Measurements from ENCODE around the gene INAFM2.
A peak's percentile ranks its signal among the peaks of the same experiment; 100 is the strongest.

DNA sequence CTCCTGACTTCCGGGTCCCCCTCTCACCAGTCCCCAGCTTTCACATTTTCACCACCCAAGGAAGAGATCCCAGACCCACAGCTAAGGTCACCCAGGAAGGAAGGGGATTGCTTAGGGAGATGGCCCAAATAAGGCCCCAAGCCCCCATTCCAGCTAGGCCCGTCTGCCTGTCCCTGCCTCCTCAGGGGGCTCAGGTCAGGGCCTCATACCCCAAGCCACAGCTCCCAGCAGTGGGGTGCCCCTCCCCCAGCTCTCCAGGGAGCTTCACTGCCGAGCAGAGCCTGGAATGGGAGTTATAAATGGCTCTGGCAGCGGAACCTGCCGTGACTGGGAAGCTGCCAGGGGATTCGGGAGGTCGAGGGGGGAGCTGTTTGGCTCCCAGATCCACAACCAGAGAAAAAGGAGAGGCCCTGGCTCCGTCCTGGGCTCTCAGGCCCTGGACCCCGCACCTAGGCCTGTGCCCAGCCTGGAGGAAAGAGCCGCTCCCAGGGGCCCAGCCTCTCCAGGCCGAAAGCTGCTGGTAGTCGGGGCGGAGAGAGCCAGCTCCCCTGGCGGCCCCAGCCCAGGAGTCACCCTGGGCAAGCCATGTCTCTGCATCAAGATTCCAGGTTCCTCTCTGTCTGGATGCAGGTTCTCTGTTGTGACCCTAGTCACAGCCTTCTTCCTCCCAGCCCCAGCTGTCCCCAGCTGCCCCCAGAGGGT lies 16.7 kb downstream of the INAFM2 start:
- TF ChIP-seq, protein P1, sequence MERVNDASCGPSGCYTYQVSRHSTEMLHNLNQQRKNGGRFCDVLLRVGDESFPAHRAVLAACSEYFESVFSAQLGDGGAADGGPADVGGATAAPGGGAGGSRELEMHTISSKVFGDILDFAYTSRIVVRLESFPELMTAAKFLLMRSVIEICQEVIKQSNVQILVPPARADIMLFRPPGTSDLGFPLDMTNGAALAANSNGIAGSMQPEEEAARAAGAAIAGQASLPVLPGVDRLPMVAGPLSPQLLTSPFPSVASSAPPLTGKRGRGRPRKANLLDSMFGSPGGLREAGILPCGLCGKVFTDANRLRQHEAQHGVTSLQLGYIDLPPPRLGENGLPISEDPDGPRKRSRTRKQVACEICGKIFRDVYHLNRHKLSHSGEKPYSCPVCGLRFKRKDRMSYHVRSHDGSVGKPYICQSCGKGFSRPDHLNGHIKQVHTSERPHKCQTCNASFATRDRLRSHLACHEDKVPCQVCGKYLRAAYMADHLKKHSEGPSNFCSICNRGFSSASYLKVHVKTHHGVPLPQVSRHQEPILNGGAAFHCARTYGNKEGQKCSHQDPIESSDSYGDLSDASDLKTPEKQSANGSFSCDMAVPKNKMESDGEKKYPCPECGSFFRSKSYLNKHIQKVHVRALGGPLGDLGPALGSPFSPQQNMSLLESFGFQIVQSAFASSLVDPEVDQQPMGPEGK (CRISPR knock-in tag; IDR thresholded peaks at IDR 0.05; ENCODE audit: borderline replicate concordance), result no peak
- no peak for TF ChIP-seq ZFP3 (CRISPR knock-in tag; IDR thresholded peaks at IDR 0.05)
- no peak for TF ChIP-seq ZC3H10 (CRISPR knock-in tag; IDR thresholded peaks at IDR 0.05)
- TF ChIP-seq RARB (CRISPR knock-in tag; IDR thresholded peaks at IDR 0.05), result no peak
- no peak for TF ChIP-seq ARNTL (CRISPR knock-in tag; IDR thresholded peaks at IDR 0.05; ENCODE audit: borderline replicate concordance, low read depth)
- no peak for TF ChIP-seq ZNF565 (CRISPR knock-in tag; conservative IDR thresholded peaks at IDR 0.05; ENCODE audit: low read depth)
- no peak for TF ChIP-seq CREB5 (CRISPR knock-in tag; IDR thresholded peaks at IDR 0.05; ENCODE audit: low read depth)
- no peak for TF ChIP-seq CSDC2 (CRISPR knock-in tag; IDR thresholded peaks at IDR 0.05)
- TF ChIP-seq ZNF8 (CRISPR knock-in tag; IDR thresholded peaks at IDR 0.05), result no peak
- no peak for TF ChIP-seq POU6F1 (CRISPR knock-in tag; IDR thresholded peaks at IDR 0.05; ENCODE audit: borderline replicate concordance, low read depth)
- TF ChIP-seq OSR1 (CRISPR knock-in tag; IDR thresholded peaks at IDR 0.05), result no peak
- 0 out of 2 replicates have a peak, but pooled peaks have one; percentile 31 for TF ChIP-seq SNAI2 (CRISPR knock-in tag; IDR thresholded peaks at IDR 0.05)
- TF ChIP-seq TOX (CRISPR knock-in tag; IDR thresholded peaks at IDR 0.05; ENCODE audit: borderline replicate concordance), result no peak
